GM23338 (cell line): ENCODE measurements around the gene ADCYAP1.

Experiments
- CREB1 ChIP-seq: fragments of 250-450 bp; sonication (Bioruptor Pico); IDR thresholded peaks from 2 replicates; pipeline ENCODE4 v1.5.0; 2020; ENCODE audit warnings: low read depth, mild to moderate bottlenecking, moderate library complexity
- CTCF ChIP-seq, 2 experiments: fragments of 200-600 bp in 1 of 2; sonication (generic) in 1 of 2; conservative IDR thresholded peaks; 2 replicates each; pipeline versions ENCODE4 v1.5.1 to v1.6.1; 2016 to 2017; ENCODE audit warnings: antibody characterized with exemption in 2 of 2, low read depth in 2 of 2, mild to moderate bottlenecking in 2 of 2, moderate library complexity in 1 of 2
- ETS1 ChIP-seq: IDR thresholded peaks from 2 replicates; pipeline ENCODE4 v1.6.1; 2016; ENCODE audit warnings: antibody characterized with exemption
- EZH2 ChIP-seq: fragments of 200-600 bp; sonication (generic); IDR thresholded peaks from one replicate; pipeline ENCODE4 v1.8.0; 2017; ENCODE audit warnings: antibody characterized with exemption, mild to moderate bottlenecking, low read depth; ENCODE audit not compliant: unreplicated experiment
- EZH2phosphoT487 ChIP-seq: fragments of 200-600 bp; sonication (generic); IDR thresholded peaks from one replicate; pipeline ENCODE4 v1.8.1; 2018; ENCODE audit warnings: antibody characterized with exemption; ENCODE audit not compliant: unreplicated experiment
- JUNB ChIP-seq: IDR thresholded peaks from one replicate; pipeline ENCODE4 v1.6.1; 2016; ENCODE audit warnings: antibody characterized with exemption; ENCODE audit not compliant: unreplicated experiment
- NANOG ChIP-seq: IDR thresholded peaks from 2 replicates; pipeline ENCODE4 v1.6.1; 2016; ENCODE audit warnings: antibody characterized with exemption, borderline replicate concordance
- POLR2AphosphoS5 ChIP-seq: IDR thresholded peaks from 2 replicates; pipeline ENCODE4 v1.6.1; 2016; ENCODE audit warnings: antibody characterized with exemption, low read depth
- STAT1 ChIP-seq: IDR thresholded peaks from one replicate; pipeline ENCODE4 v1.6.1; 2016; ENCODE audit warnings: antibody characterized with exemption; ENCODE audit not compliant: unreplicated experiment
- ZNF114 ChIP-seq: fragments of 250-450 bp; sonication (Bioruptor Pico); IDR thresholded peaks from 2 replicates; pipeline ENCODE4 v1.5.0; 2020; ENCODE audit warnings: mild to moderate bottlenecking, moderate library complexity
- ZNF331 ChIP-seq: fragments of 250-450 bp; sonication (Bioruptor Pico); IDR thresholded peaks from 2 replicates; pipeline ENCODE4 v1.5.0; 2020; ENCODE audit warnings: low read depth, mild to moderate bottlenecking, moderate library complexity
- TF ChIP-seq, protein P1 (sequence below): fragments of 250-450 bp; sonication (Bioruptor Pico); IDR thresholded peaks from 2 replicates; pipeline ENCODE4 v1.5.0; 2020; ENCODE audit warnings: mild to moderate bottlenecking, moderate library complexity
- TF ChIP-seq, protein P2 (sequence below): IDR thresholded peaks from one replicate; pipeline ENCODE4 v1.6.1; 2018; ENCODE audit warnings: antibody characterized with exemption; ENCODE audit not compliant: unreplicated experiment

GRCh38 chr18:939958-940357 is 35.3 kb downstream of the ADCYAP1 start:
- TF ChIP-seq POLR2AphosphoS5, result no peak
- no peak for TF ChIP-seq JUNB
- no peak for TF ChIP-seq EZH2
- no peak for TF ChIP-seq NANOG
- TF ChIP-seq CTCF (conservative IDR thresholded peaks at IDR 0.05; ENCODE audit: low read depth in 2 of 2), result no peak
- TF ChIP-seq, protein P1, sequence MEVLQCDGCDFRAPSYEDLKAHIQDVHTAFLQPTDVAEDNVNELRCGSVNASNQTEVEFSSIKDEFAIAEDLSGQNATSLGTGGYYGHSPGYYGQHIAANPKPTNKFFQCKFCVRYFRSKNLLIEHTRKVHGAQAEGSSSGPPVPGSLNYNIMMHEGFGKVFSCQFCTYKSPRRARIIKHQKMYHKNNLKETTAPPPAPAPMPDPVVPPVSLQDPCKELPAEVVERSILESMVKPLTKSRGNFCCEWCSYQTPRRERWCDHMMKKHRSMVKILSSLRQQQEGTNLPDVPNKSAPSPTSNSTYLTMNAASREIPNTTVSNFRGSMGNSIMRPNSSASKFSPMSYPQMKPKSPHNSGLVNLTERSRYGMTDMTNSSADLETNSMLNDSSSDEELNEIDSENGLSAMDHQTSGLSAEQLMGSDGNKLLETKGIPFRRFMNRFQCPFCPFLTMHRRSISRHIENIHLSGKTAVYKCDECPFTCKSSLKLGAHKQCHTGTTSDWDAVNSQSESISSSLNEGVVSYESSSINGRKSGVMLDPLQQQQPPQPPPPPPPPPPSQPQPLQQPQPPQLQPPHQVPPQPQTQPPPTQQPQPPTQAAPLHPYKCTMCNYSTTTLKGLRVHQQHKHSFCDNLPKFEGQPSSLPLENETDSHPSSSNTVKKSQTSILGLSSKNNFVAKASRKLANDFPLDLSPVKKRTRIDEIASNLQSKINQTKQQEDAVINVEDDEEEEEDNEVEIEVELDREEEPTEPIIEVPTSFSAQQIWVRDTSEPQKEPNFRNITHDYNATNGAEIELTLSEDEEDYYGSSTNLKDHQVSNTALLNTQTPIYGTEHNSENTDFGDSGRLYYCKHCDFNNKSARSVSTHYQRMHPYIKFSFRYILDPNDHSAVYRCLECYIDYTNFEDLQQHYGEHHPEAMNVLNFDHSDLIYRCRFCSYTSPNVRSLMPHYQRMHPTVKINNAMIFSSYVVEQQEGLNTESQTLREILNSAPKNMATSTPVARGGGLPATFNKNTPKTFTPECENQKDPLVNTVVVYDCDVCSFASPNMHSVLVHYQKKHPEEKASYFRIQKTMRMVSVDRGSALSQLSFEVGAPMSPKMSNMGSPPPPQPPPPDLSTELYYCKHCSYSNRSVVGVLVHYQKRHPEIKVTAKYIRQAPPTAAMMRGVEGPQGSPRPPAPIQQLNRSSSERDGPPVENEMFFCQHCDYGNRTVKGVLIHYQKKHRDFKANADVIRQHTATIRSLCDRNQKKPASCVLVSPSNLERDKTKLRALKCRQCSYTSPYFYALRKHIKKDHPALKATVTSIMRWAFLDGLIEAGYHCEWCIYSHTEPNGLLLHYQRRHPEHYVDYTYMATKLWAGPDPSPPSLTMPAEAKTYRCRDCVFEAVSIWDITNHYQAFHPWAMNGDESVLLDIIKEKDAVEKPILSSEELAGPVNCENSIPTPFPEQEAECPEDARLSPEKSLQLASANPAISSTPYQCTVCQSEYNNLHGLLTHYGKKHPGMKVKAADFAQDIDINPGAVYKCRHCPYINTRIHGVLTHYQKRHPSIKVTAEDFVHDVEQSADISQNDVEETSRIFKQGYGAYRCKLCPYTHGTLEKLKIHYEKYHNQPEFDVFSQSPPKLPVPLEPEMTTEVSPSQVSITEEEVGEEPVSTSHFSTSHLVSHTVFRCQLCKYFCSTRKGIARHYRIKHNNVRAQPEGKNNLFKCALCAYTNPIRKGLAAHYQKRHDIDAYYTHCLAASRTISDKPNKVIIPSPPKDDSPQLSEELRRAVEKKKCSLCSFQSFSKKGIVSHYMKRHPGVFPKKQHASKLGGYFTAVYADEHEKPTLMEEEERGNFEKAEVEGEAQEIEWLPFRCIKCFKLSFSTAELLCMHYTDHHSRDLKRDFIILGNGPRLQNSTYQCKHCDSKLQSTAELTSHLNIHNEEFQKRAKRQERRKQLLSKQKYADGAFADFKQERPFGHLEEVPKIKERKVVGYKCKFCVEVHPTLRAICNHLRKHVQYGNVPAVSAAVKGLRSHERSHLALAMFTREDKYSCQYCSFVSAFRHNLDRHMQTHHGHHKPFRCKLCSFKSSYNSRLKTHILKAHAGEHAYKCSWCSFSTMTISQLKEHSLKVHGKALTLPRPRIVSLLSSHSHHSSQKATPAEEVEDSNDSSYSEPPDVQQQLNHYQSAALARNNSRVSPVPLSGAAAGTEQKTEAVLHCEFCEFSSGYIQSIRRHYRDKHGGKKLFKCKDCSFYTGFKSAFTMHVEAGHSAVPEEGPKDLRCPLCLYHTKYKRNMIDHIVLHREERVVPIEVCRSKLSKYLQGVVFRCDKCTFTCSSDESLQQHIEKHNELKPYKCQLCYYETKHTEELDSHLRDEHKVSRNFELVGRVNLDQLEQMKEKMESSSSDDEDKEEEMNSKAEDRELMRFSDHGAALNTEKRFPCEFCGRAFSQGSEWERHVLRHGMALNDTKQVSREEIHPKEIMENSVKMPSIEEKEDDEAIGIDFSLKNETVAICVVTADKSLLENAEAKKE (CRISPR knock-in tag), result no peak
- no peak for TF ChIP-seq EZH2phosphoT487
- no peak for TF ChIP-seq ZNF114 (CRISPR knock-in tag)
- TF ChIP-seq, protein P2, sequence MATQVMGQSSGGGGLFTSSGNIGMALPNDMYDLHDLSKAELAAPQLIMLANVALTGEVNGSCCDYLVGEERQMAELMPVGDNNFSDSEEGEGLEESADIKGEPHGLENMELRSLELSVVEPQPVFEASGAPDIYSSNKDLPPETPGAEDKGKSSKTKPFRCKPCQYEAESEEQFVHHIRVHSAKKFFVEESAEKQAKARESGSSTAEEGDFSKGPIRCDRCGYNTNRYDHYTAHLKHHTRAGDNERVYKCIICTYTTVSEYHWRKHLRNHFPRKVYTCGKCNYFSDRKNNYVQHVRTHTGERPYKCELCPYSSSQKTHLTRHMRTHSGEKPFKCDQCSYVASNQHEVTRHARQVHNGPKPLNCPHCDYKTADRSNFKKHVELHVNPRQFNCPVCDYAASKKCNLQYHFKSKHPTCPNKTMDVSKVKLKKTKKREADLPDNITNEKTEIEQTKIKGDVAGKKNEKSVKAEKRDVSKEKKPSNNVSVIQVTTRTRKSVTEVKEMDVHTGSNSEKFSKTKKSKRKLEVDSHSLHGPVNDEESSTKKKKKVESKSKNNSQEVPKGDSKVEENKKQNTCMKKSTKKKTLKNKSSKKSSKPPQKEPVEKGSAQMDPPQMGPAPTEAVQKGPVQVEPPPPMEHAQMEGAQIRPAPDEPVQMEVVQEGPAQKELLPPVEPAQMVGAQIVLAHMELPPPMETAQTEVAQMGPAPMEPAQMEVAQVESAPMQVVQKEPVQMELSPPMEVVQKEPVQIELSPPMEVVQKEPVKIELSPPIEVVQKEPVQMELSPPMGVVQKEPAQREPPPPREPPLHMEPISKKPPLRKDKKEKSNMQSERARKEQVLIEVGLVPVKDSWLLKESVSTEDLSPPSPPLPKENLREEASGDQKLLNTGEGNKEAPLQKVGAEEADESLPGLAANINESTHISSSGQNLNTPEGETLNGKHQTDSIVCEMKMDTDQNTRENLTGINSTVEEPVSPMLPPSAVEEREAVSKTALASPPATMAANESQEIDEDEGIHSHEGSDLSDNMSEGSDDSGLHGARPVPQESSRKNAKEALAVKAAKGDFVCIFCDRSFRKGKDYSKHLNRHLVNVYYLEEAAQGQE, result no peak
- TF ChIP-seq CREB1 (CRISPR knock-in tag), result no peak
- TF ChIP-seq ETS1, result no peak
- TF ChIP-seq ZNF331 (CRISPR knock-in tag), result no peak
- no peak for TF ChIP-seq STAT1
